ENCODE results near the gene PRR12.

Gene PRR12

GRCh38 chr19:49556412-49557398 lies 34.3 kb upstream of the PRR12 start:
- TF ChIP-seq CTCF (IDR thresholded peaks at IDR 0.05; ENCODE audit: low read depth, low read length, missing control alignments): no peak
- H3K4me3 ChIP-seq (ENCODE audit: low read depth, low read length): no peak overlapping the region
- in situ Hi-C loops (cut with HindIII; ENCODE audit: low sequenced_read_pairs): no loop called here
- DNase-seq (ENCODE audit: low read depth): no peak

GRCh38 chr19:49557641-49558325 lies 33.2 kb upstream of the PRR12 start:
- no peak overlapping the region for H3K4me3 ChIP-seq (ENCODE audit: low read depth, low read length)
- DNase-seq (ENCODE audit: low read depth): no peak
- no peak for TF ChIP-seq CTCF (IDR thresholded peaks at IDR 0.05; ENCODE audit: low read depth, low read length, missing control alignments)
- in situ Hi-C loops (cut with HindIII; ENCODE audit: low sequenced_read_pairs): no loop called here

GRCh38 chr19:49558591-49558990 lies 32.4 kb upstream of the PRR12 start:
- H3K4me3 ChIP-seq (ENCODE audit: low read depth, low read length): no peak overlapping the region
- no peak for TF ChIP-seq CTCF (IDR thresholded peaks at IDR 0.05; ENCODE audit: low read depth, low read length, missing control alignments)
- in situ Hi-C loops (cut with HindIII; ENCODE audit: low sequenced_read_pairs): no loop called here
- DNase-seq (ENCODE audit: low read depth): no peak

GRCh38 chr19:49559443-49559842 lies 31.5 kb upstream of the PRR12 start:
- TF ChIP-seq CTCF (IDR thresholded peaks at IDR 0.05; ENCODE audit: low read depth, low read length, missing control alignments): no peak
- no peak overlapping the region for H3K4me3 ChIP-seq (ENCODE audit: low read depth, low read length)
- no peak for DNase-seq (ENCODE audit: low read depth)
- in situ Hi-C loops (cut with HindIII; ENCODE audit: low sequenced_read_pairs): no loop called here

GRCh38 chr19:49559928-49560327 lies 31.1 kb upstream of the PRR12 start:
- no peak overlapping the region for H3K4me3 ChIP-seq (ENCODE audit: low read depth, low read length)
- in situ Hi-C loops (cut with HindIII; ENCODE audit: low sequenced_read_pairs): loop anchor here (5.0 kb wide), 1 partner anchor 48 kb away; the partner anchor contains the start of gene FCGRT
- DNase-seq (ENCODE audit: low read depth): no peak
- TF ChIP-seq CTCF (IDR thresholded peaks at IDR 0.05; ENCODE audit: low read depth, low read length, missing control alignments): no peak

- no peak for TF ChIP-seq CTCF (IDR thresholded peaks at IDR 0.05; ENCODE audit: low read depth, low read length, missing control alignments)
- in situ Hi-C loops (cut with HindIII; ENCODE audit: low sequenced_read_pairs): loop anchor here (5.0 kb wide), 1 partner anchor 48 kb away; the partner anchor contains the start of gene FCGRT
- no peak for DNase-seq (ENCODE audit: low read depth)
- H3K4me3 ChIP-seq (ENCODE audit: low read depth, low read length): no peak overlapping the region
Measured at GRCh38 chr19:49560358-49560900, 30.6 kb upstream of the PRR12 start.

All from astrocyte of the cerebellum (primary cell).